Stomach (tissue), 4 donors: ENCODE data around the gene UGT1A5.

Experiments used
- CTCF ChIP-seq, 7 experiments: fragments of 450-650 bp in 4 of 7; fragments of 200-600 bp in 3 of 7; sonication (generic) in 3 of 7; IDR thresholded peaks; one replicate each; pipeline ENCODE4 v1.5.1; 2016 to 2019; ENCODE audit warnings: antibody characterized with exemption in 7 of 7, control low read depth in 2 of 7, mild to moderate bottlenecking in 1 of 7
- EP300 ChIP-seq: sonication (generic); formaldehyde crosslinking; IDR thresholded peaks from one replicate; pipeline ENCODE4 v1.6.1; 2017; ENCODE audit warnings: antibody characterized with exemption
- POLR2A ChIP-seq, 4 donors: fragments of 450-650 bp; IDR thresholded peaks; one replicate each; pipeline ENCODE4 v1.6.1; 2016; ENCODE audit warnings: antibody characterized with exemption in 4 of 4, control low read depth in 2 of 4, mild to moderate bottlenecking in 1 of 4, moderate library complexity in 1 of 4
- POLR2AphosphoS5 ChIP-seq, 3 donors: sonication (generic); formaldehyde crosslinking; IDR thresholded peaks; one replicate each; pipeline ENCODE4 v1.6.1; 2016; ENCODE audit warnings: antibody characterized with exemption in 3 of 3

GRCh38 chr2:233798335-233799086, 85.8 kb downstream of the UGT1A5 start:
- no peak for TF ChIP-seq POLR2A (IDR thresholded peaks at IDR 0.05)
- TF ChIP-seq CTCF (IDR thresholded peaks at IDR 0.05), result no peak
- no peak for TF ChIP-seq POLR2AphosphoS5 (IDR thresholded peaks at IDR 0.05)
- TF ChIP-seq EP300, result no peak
